Neural cell (in vitro differentiated cells): ENCODE results near the gene NTRK2. TPM values are rescaled to one million over a fixed set of nuclear protein-coding genes. Genes with fewer than 3 reads are reported as not detected.

Source experiments
- H2AFZ ChIP-seq: fragments of 200-600, 300-800 bp; sonication (generic), shearing (Covaris generic); 2 replicates; pipeline ENCODE4 v1.6.0; 2014; ENCODE audit warnings: low read depth, mild to moderate bottlenecking, antibody characterized with exemption, low read length, moderate library complexity
- H3F3A ChIP-seq: fragments of 200-600 bp; shearing (Covaris generic); 2 replicates; pipeline ENCODE4 v1.6.1; 2016; ENCODE audit warnings: mild to moderate bottlenecking, moderate library complexity, mixed read lengths, antibody characterized with exemption, low read length; ENCODE audit not compliant: insufficient read depth, poor library complexity, severe bottlenecking
- H3K27ac ChIP-seq: fragments of 200-600, 300-800 bp; sonication (generic), shearing (Covaris generic); 2 replicates; pipeline ENCODE4 v1.5.1; 2014; ENCODE audit warnings: mild to moderate bottlenecking, low read length, moderate library complexity
- H3K27me3 ChIP-seq: fragments of 300-800, 200-600 bp; sonication (generic), shearing (Covaris generic); 2 replicates; pipeline ENCODE4 v1.6.0; 2014; ENCODE audit warnings: mild to moderate bottlenecking, low read depth, low read length, moderate library complexity; ENCODE audit not compliant: insufficient read depth
- H3K36me3 ChIP-seq: fragments of 300-800, 200-600 bp; sonication (generic), shearing (Covaris generic); 2 replicates; pipeline ENCODE4 v1.5.1; 2014; ENCODE audit warnings: mild to moderate bottlenecking, antibody characterized with exemption, low read length, moderate library complexity; ENCODE audit not compliant: insufficient read depth
- H3K4me2 ChIP-seq: fragments of 300-800, 200-600 bp; sonication (generic), shearing (Covaris generic); 2 replicates; pipeline ENCODE4 v1.6.0; 2014; ENCODE audit warnings: mild to moderate bottlenecking, low read length
- H3K4me3 ChIP-seq: fragments of 300-800, 200-600 bp; sonication (generic), shearing (Covaris generic); 2 replicates; pipeline ENCODE4 v1.5.1; 2014; ENCODE audit warnings: mild to moderate bottlenecking, low read length, moderate library complexity
- H3K79me2 ChIP-seq: fragments of 200-600 bp; shearing (Covaris generic); replicated peaks from 2 replicates; pipeline ENCODE4 v1.6.0; 2014; ENCODE audit warnings: mild to moderate bottlenecking, low read length, moderate library complexity; ENCODE audit not compliant: insufficient read depth
- H3K9ac ChIP-seq: fragments of 300-800, 200-600 bp; sonication (generic), shearing (Covaris generic); 2 replicates; pipeline ENCODE4 v1.6.1; 2016; ENCODE audit warnings: mild to moderate bottlenecking, low read length, mixed read lengths
- H3K9me2 ChIP-seq: fragments of 200-600 bp; shearing (Covaris generic); 2 replicates; pipeline ENCODE4 v1.6.1; 2016; ENCODE audit warnings: mild to moderate bottlenecking, low read length, mixed read lengths; ENCODE audit not compliant: insufficient read depth
- H3K9me3 ChIP-seq: fragments of 200-600, 300-800 bp; sonication (generic), shearing (Covaris generic); 2 replicates; pipeline ENCODE4 v1.6.1; 2016; ENCODE audit warnings: mild to moderate bottlenecking, mixed run types, low read length, moderate library complexity, mixed read lengths
- H4K20me1 ChIP-seq: fragments of 200-600 bp; shearing (Covaris generic); 2 replicates; pipeline ENCODE4 v1.6.1; 2016; ENCODE audit warnings: mild to moderate bottlenecking, mixed run types; ENCODE audit not compliant: insufficient read depth
- EP300 ChIP-seq: fragments of 450-650 bp; conservative IDR thresholded peaks from 2 replicates; pipeline ENCODE4 v1.6.1; 2014; ENCODE audit warnings: antibody characterized with exemption, mild to moderate bottlenecking, moderate library complexity; ENCODE audit not compliant: poor library complexity, severe bottlenecking
- EZH2 ChIP-seq: fragments of 200-600, 300-800 bp; shearing (Covaris generic), sonication (generic); IDR thresholded peaks from 2 replicates; pipeline ENCODE4 v1.6.1; 2014; ENCODE audit warnings: antibody characterized with exemption, low read length, borderline replicate concordance, mild to moderate bottlenecking; ENCODE audit not compliant: insufficient read depth, poor library complexity, severe bottlenecking
- MXI1 ChIP-seq: fragments of 450-650 bp; conservative IDR thresholded peaks from 2 replicates; pipeline ENCODE4 v1.6.1; 2014; ENCODE audit warnings: antibody characterized with exemption, mild to moderate bottlenecking; ENCODE audit not compliant: poor library complexity, severe bottlenecking
- POLR2AphosphoS5 ChIP-seq: IDR thresholded peaks from 2 replicates; pipeline ENCODE4 v1.6.1; 2012
- RAD21 ChIP-seq: fragments of 450-650 bp; conservative IDR thresholded peaks from 2 replicates; pipeline ENCODE4 v1.6.1; 2014; ENCODE audit warnings: antibody characterized with exemption, mild to moderate bottlenecking, moderate library complexity
- SMC3 ChIP-seq: fragments of 450-650 bp; conservative IDR thresholded peaks from 2 replicates; pipeline ENCODE4 v1.6.1; 2014; ENCODE audit warnings: antibody characterized with exemption, mild to moderate bottlenecking, moderate library complexity; ENCODE audit not compliant: poor library complexity
- TAF1 ChIP-seq: IDR thresholded peaks from 2 replicates; pipeline ENCODE4 v1.6.1; 2012; ENCODE audit warnings: low read depth
- polyA plus RNA-seq: library from polyadenylated mRNA; depleted of rRNA; stranded (reverse); fragments of >200 nt; gene quantifications from 2 replicates; pipeline ENCODE4 v1.2.3, GENCODE V29; 2014
- TF ChIP-seq, protein P1 (sequence below): IDR thresholded peaks from 2 replicates; pipeline ENCODE4 v1.6.1; 2012; ENCODE audit warnings: borderline replicate concordance
- TF ChIP-seq, protein P2 (sequence below): fragments of 450-650 bp; IDR thresholded peaks from 2 replicates; pipeline ENCODE4 v1.5.1; 2014; ENCODE audit warnings: antibody characterized with exemption, mild to moderate bottlenecking, moderate library complexity; ENCODE audit not compliant: poor library complexity, severe bottlenecking

The NTRK2 gene
- polyA plus RNA-seq, 1 donor from 2014 or later: 14.2 TPM

DNA sequence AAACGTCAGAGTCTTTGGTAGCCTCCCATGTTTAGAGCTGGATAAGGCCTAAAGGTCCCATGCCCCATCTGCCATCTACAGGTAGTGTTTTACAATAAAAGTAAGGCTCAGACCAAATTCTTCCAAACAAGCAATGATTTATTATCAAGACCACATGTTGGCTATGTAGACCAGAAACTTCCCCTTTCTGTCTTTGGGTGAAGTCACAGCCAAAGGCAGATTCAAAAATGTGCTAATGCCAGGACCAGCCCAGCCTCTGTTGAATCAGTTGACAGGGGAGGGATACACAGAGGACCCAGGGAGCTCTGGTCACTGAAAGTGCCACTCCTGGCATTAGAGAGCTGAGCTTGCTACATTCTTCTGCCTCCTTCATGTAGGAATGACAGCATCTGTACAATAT, 360.8 kb downstream of the NTRK2 start:
- Histone ChIP-seq H3K9ac (no peak overlapping the region), H2AFZ (no peak overlapping the region), H3K4me2 (no peak overlapping the region), H3F3A (no peaks in the 10 kb centered on the region), H3K36me3 (no peaks in the 10 kb centered on the region), H3K9me3 (no peaks in the 10 kb centered on the region), H3K27me3 (no peaks in the 10 kb centered on the region), H3K9me2 (no peaks in the 10 kb centered on the region), H3K4me3 (no peak overlapping the region), H3K27ac (no peak overlapping the region), H4K20me1 (no peaks in the 10 kb centered on the region), H3K79me2 (no peaks in the 10 kb centered on the region)
- TF ChIP-seq, protein P1, sequence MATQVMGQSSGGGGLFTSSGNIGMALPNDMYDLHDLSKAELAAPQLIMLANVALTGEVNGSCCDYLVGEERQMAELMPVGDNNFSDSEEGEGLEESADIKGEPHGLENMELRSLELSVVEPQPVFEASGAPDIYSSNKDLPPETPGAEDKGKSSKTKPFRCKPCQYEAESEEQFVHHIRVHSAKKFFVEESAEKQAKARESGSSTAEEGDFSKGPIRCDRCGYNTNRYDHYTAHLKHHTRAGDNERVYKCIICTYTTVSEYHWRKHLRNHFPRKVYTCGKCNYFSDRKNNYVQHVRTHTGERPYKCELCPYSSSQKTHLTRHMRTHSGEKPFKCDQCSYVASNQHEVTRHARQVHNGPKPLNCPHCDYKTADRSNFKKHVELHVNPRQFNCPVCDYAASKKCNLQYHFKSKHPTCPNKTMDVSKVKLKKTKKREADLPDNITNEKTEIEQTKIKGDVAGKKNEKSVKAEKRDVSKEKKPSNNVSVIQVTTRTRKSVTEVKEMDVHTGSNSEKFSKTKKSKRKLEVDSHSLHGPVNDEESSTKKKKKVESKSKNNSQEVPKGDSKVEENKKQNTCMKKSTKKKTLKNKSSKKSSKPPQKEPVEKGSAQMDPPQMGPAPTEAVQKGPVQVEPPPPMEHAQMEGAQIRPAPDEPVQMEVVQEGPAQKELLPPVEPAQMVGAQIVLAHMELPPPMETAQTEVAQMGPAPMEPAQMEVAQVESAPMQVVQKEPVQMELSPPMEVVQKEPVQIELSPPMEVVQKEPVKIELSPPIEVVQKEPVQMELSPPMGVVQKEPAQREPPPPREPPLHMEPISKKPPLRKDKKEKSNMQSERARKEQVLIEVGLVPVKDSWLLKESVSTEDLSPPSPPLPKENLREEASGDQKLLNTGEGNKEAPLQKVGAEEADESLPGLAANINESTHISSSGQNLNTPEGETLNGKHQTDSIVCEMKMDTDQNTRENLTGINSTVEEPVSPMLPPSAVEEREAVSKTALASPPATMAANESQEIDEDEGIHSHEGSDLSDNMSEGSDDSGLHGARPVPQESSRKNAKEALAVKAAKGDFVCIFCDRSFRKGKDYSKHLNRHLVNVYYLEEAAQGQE: no peak
- TF ChIP-seq MXI1: no peak
- no peak for TF ChIP-seq POLR2AphosphoS5
- TF ChIP-seq EZH2: no peak

DNA sequence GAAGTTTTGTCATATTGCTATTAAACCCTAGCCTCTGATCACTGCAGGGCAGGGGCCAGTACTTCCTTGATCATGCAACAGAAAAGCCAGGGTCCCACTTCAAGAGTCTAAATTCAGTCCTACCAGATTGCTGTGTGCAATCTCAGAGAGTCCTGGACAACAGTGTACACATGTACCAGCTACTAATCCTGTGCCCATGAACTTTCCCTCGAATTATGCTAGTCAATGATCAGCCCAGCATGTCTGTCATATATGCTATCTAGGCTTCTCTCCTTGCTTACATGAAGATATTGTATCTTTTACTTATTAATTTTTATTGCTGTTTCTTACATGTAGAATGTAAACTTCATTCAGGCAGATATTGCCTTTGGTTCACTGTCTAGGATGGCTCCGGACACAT, 367.0 kb downstream of the NTRK2 start:
- Histone ChIP-seq H3F3A (no peaks in the 10 kb centered on the region), H3K79me2 (no peaks in the 10 kb centered on the region), H3K4me2 (no peak overlapping the region), H4K20me1 (no peaks in the 10 kb centered on the region), H3K27ac (no peak overlapping the region), H2AFZ (no peak overlapping the region), H3K36me3 (no peaks in the 10 kb centered on the region), H3K9me2 (no peaks in the 10 kb centered on the region), H3K27me3 (no peaks in the 10 kb centered on the region), H3K9me3 (no peaks in the 10 kb centered on the region), H3K4me3 (no peak overlapping the region), H3K9ac (no peak overlapping the region)
- TF ChIP-seq SMC3: no peak
- TF ChIP-seq TAF1: no peak
- no peak for TF ChIP-seq EP300
- TF ChIP-seq, protein P2, sequence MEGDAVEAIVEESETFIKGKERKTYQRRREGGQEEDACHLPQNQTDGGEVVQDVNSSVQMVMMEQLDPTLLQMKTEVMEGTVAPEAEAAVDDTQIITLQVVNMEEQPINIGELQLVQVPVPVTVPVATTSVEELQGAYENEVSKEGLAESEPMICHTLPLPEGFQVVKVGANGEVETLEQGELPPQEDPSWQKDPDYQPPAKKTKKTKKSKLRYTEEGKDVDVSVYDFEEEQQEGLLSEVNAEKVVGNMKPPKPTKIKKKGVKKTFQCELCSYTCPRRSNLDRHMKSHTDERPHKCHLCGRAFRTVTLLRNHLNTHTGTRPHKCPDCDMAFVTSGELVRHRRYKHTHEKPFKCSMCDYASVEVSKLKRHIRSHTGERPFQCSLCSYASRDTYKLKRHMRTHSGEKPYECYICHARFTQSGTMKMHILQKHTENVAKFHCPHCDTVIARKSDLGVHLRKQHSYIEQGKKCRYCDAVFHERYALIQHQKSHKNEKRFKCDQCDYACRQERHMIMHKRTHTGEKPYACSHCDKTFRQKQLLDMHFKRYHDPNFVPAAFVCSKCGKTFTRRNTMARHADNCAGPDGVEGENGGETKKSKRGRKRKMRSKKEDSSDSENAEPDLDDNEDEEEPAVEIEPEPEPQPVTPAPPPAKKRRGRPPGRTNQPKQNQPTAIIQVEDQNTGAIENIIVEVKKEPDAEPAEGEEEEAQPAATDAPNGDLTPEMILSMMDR: no peak
- no peak for TF ChIP-seq EZH2
- TF ChIP-seq, protein P1: no peak
- TF ChIP-seq POLR2AphosphoS5: no peak
- TF ChIP-seq MXI1: no peak
- TF ChIP-seq RAD21: no peak
